Mesendoderm (in vitro differentiated cells): Measurements from ENCODE around the gene SLX4. TPM values are rescaled to one million over a fixed set of nuclear protein-coding genes. Genes with fewer than 3 reads are reported as not detected.
A peak's percentile ranks its signal among the peaks of the same experiment; 100 is the strongest.
"Not testable (repeated sequence)": the region's sequence is repeated elsewhere in the genome, so short reads cannot be mapped to it uniquely, and the experiment has no call there.

Experiments used
- DNase-seq: peaks from one replicate; pipeline ENCODE4 v3.0.0; 2013
- H2AK5ac ChIP-seq: 2 replicates; pipeline ENCODE4 v1.6.1; 2013; ENCODE audit warnings: low read length, inconsistent platforms
- H2BK120ac ChIP-seq: 2 replicates; pipeline ENCODE4 v1.6.1; 2013; ENCODE audit warnings: low read depth, mild to moderate bottlenecking, low read length, moderate library complexity, mixed read lengths
- H2BK15ac ChIP-seq: replicated peaks from 2 replicates; pipeline ENCODE4 v1.6.1; 2013; ENCODE audit warnings: low read depth, mild to moderate bottlenecking, moderate library complexity
- H2BK5ac ChIP-seq: 2 replicates; pipeline ENCODE4 v1.6.1; 2013; ENCODE audit warnings: low read length, inconsistent platforms
- H3K18ac ChIP-seq: 2 replicates; pipeline ENCODE4 v1.6.1; 2013; ENCODE audit warnings: mild to moderate bottlenecking, low read length, mixed read lengths
- H3K23ac ChIP-seq: one replicate; pipeline ENCODE4 v1.6.1; 2013; ENCODE audit warnings: low read length
- H3K27ac ChIP-seq: 2 replicates; pipeline ENCODE4 v1.5.1; 2013; ENCODE audit warnings: low read depth, mild to moderate bottlenecking, inconsistent platforms, low read length, moderate library complexity
- H3K27me3 ChIP-seq: 2 replicates; pipeline ENCODE4 v1.6.1; 2013; ENCODE audit warnings: low read length, control low read depth, mild to moderate bottlenecking, inconsistent platforms; ENCODE audit not compliant: insufficient read depth, poor library complexity
- H3K36me3 ChIP-seq: 2 replicates; pipeline ENCODE4 v1.6.1; 2013; ENCODE audit warnings: low read length, inconsistent platforms; ENCODE audit not compliant: control insufficient read depth, insufficient read depth
- H3K4ac ChIP-seq: one replicate; pipeline ENCODE4 v1.6.1; 2013; ENCODE audit warnings: low read depth, mild to moderate bottlenecking, low read length, moderate library complexity
- H3K4me1 ChIP-seq: 2 replicates; pipeline ENCODE4 v1.6.1; 2013; ENCODE audit warnings: low read depth, low read length, inconsistent platforms; ENCODE audit not compliant: control insufficient read depth
- H3K4me2 ChIP-seq: 2 replicates; pipeline ENCODE4 v1.6.1; 2013; ENCODE audit warnings: low read length
- H3K4me3 ChIP-seq: 2 replicates; pipeline ENCODE4 v1.5.1; 2013; ENCODE audit warnings: mild to moderate bottlenecking, low read length
- H3K56ac ChIP-seq: one replicate; pipeline ENCODE4 v1.6.1; 2013; ENCODE audit warnings: low read length
- H3K79me1 ChIP-seq: 2 replicates; pipeline ENCODE4 v1.6.1; 2013; ENCODE audit warnings: low read length, inconsistent platforms
- H3K79me2 ChIP-seq: 2 replicates; pipeline ENCODE4 v1.6.1; 2013; ENCODE audit warnings: mild to moderate bottlenecking, low read length; ENCODE audit not compliant: control insufficient read depth, insufficient read depth
- H3K9ac ChIP-seq: 2 replicates; pipeline ENCODE4 v1.6.1; 2013; ENCODE audit warnings: low read length, inconsistent platforms
- H4K5ac ChIP-seq: one replicate; pipeline ENCODE4 v1.6.1; 2013; ENCODE audit warnings: low read length
- H4K8ac ChIP-seq: one replicate; pipeline ENCODE4 v1.6.1; 2013; ENCODE audit warnings: low read depth, mild to moderate bottlenecking, control low read depth, low read length, moderate library complexity
- WGBS: extraction: QIAGEN DNeasy Blood & Tissue Kit; methylation state at CpG from one replicate; pipeline ENCODE4 v1.1.7; 2013; ENCODE audit warnings: low lambda C conversion rate, missing lambda C conversion rate; ENCODE audit not compliant: insufficient coverage; ENCODE audit errors: extremely low coverage; 5-methylcytosine and 5-hydroxymethylcytosine counted together
- polyA plus RNA-seq, 2 experiments: library from polyadenylated mRNA; stranded (reverse); fragments of 200-250 nt; gene quantifications; one replicate each; pipeline ENCODE4 v1.2.3, GENCODE V29; 2013

Gene SLX4, protein sequence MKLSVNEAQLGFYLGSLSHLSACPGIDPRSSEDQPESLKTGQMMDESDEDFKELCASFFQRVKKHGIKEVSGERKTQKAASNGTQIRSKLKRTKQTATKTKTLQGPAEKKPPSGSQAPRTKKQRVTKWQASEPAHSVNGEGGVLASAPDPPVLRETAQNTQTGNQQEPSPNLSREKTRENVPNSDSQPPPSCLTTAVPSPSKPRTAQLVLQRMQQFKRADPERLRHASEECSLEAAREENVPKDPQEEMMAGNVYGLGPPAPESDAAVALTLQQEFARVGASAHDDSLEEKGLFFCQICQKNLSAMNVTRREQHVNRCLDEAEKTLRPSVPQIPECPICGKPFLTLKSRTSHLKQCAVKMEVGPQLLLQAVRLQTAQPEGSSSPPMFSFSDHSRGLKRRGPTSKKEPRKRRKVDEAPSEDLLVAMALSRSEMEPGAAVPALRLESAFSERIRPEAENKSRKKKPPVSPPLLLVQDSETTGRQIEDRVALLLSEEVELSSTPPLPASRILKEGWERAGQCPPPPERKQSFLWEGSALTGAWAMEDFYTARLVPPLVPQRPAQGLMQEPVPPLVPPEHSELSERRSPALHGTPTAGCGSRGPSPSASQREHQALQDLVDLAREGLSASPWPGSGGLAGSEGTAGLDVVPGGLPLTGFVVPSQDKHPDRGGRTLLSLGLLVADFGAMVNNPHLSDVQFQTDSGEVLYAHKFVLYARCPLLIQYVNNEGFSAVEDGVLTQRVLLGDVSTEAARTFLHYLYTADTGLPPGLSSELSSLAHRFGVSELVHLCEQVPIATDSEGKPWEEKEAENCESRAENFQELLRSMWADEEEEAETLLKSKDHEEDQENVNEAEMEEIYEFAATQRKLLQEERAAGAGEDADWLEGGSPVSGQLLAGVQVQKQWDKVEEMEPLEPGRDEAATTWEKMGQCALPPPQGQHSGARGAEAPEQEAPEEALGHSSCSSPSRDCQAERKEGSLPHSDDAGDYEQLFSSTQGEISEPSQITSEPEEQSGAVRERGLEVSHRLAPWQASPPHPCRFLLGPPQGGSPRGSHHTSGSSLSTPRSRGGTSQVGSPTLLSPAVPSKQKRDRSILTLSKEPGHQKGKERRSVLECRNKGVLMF (N-terminal part only)
- polyA plus RNA-seq (2013, experiment 1 of 2): 4.6 TPM
- polyA plus RNA-seq (2013, experiment 2 of 2): 4.7 TPM

DNA sequence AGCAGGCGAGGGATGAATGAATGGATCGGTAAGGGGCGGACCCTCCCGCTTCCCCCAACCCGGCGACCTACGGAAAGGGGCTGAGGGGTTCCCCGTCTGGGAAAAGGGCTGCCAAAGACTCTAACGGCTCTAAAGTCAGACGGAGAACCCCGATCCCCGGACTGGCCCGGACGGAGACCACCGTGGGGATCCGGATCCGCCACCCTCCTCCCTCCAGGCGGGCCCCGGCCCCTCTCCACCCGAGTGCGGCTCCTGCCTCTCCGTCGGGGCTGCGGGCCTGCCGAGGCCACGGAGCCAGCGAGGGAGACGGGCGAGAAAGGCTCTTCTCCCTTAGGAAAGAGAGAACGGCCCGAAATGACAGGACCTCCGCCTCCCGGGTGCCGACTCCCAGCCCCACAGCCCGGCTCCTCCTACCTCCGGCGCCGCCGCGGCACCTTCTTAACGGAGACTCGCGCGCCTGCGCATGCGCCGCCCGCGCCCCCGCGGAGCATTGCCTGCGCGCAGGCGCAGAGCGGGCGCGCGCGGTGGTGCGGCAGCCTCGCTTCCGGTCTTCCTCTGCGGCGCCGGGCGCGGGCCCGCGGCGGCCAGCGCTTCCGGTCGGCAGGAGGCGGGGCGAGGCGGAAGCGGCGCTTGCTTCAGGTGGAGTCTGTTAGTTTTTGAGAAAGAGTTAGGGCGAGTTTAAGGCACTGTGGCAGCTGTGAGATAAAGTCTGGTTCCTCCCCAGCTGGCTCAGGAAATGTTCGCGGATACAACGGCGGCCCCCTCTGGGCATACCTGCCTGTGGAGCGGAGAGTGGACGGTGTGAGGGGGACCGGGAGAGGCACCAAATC, at the start of gene SLX4:
Gene SLX4 (minus strand): TSS at position 461 of the 830 bp plus-strand sequence. CDS start 2,642 bp downstream, outside the sequence.
- H2BK15ac ChIP-seq: no peak within 1 kb of the TSS
- H3K4me1 ChIP-seq: no peaks in the 10 kb centered on the region
- no CpG with 5 or more reads among the region's 86 CpGs for WGBS
- H2AK5ac ChIP-seq: peak within 1 kb of the TSS; percentile 38
- H3K79me1 ChIP-seq: peaks cover 9% of the 10 kb centered on the region
- H3K79me2 ChIP-seq: peaks cover 24% of the 10 kb centered on the region
- peak within 1 kb of the TSS; percentile 96 for H3K27ac ChIP-seq
- peak within 1 kb of the TSS; percentile 91 for H3K18ac ChIP-seq
- no peak within 1 kb of the TSS for H4K5ac ChIP-seq
- peak within 1 kb of the TSS; percentile 89 for H3K4me2 ChIP-seq
- DNase-seq: peak; percentile 96
- H3K4me3 ChIP-seq: peak within 1 kb of the TSS; percentile 96
- peak within 1 kb of the TSS; percentile 74 for H3K4ac ChIP-seq
- no peak within 1 kb of the TSS for H2BK120ac ChIP-seq
- no peaks in the 10 kb centered on the region for H3K36me3 ChIP-seq
- H3K27me3 ChIP-seq: no peaks in the 10 kb centered on the region
- H3K23ac ChIP-seq: peak within 1 kb of the TSS; percentile 9
- peak within 1 kb of the TSS; percentile 70 for H2BK5ac ChIP-seq
- H3K56ac ChIP-seq: peak within 1 kb of the TSS; percentile 98
- H4K8ac ChIP-seq: peak within 1 kb of the TSS; percentile 99
- peak within 1 kb of the TSS; percentile 99 for H3K9ac ChIP-seq

DNA sequence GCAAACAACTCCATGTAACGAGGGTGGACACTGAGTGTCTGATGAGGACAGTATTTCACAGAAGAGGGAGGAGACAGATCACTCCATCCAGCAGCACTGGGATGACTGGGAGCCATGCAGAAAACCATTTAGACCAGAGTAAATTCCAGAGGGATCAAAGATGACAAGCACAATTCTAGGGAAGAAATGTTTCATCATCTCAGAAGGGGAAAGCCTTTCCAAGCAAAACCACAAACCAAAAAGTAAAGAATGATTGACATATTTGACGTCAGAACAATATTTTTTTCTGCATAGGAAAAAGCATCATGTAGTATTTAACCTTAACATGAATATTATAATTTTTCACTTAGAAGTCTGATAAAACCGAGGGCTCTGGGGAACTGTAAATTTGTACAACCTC, 47.8 kb upstream of the SLX4 start:
- Histone ChIP-seq H3K23ac (no peak overlapping the region), H3K4ac (no peak overlapping the region), H2BK120ac (no peak overlapping the region), H3K4me3 (no peak overlapping the region), H3K56ac (no peak overlapping the region), H3K79me2 (no peaks in the 10 kb centered on the region), H3K27me3 (no peaks in the 10 kb centered on the region), H3K79me1 (no peaks in the 10 kb centered on the region), H3K4me1 (no peaks in the 10 kb centered on the region), H3K4me2 (no peak overlapping the region), H2AK5ac (no peak overlapping the region), H4K5ac (no peak overlapping the region), H3K9ac (no peak overlapping the region), H3K36me3 (peaks cover 18% of the 10 kb centered on the region), H3K27ac (no peak overlapping the region), H3K18ac (no peak overlapping the region), H4K8ac (no peak overlapping the region), H2BK5ac (no peak overlapping the region), H2BK15ac (no peak overlapping the region)
- no CpG with 5 or more reads among the region's 3 CpGs for WGBS
- no peak for DNase-seq

DNA sequence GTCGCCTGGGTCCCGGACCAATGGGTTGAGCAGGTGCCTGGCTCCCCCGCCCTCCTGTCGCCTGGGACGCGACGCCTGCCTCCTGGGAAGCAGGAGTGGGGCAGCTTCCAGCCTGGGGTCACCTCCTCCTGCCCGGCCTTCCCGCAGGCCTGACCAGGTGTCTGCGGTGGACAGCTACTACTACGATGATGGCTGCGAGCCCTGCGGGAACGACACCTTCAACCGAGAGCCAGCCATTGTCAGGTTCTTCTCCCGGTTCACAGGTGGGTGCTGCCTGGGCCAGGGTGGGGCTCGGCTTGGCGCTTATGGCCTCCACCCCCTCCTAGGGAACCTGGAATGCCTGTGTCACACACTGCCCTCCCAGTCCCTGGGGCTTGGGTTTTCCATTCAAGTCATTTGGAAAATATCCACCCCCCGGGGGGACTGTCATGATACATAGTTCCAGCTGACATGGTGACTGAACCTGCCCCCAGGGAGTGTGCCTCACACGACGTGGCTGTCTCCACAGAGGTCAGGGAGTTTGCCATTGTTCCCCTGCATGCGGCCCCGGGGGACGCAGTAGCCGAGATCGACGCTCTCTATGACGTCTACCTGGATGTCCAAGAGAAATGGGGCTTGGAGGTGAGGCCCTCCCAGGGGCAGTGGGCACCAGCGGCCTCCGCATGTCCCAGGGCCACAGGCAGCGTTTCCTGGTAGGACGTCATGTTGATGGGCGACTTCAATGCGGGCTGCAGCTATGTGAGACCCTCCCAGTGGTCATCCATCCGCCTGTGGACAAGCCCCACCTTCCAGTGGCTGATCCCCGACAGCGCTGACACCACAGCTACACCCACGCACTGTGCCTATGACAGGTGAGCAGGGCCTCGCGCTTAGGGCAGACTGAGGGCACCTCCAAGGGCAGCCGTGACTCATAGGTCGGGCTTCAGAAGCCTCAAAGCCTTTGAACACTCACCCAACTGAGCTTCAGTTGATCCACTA, 45.4 kb upstream of the SLX4 start:
- Histone ChIP-seq H2BK120ac (no peak overlapping the region), H3K23ac (no peak overlapping the region), H3K56ac (no peak overlapping the region), H2BK5ac (no peak overlapping the region), H3K18ac (no peak overlapping the region), H3K79me1 (no peaks in the 10 kb centered on the region), H4K8ac (no peak overlapping the region), H2AK5ac (no peak overlapping the region), H3K27me3 (no peaks in the 10 kb centered on the region), H3K4me2 (no peak overlapping the region), H3K4ac (no peak overlapping the region), H3K27ac (no peak overlapping the region), H3K9ac (no peak overlapping the region), H3K4me3 (no peak overlapping the region), H2BK15ac (no peak overlapping the region), H4K5ac (no peak overlapping the region), H3K36me3 (peaks cover 17% of the 10 kb centered on the region), H3K79me2 (no peaks in the 10 kb centered on the region), H3K4me1 (no peaks in the 10 kb centered on the region)
- no peak for DNase-seq
- no CpG with 5 or more reads among the region's 42 CpGs for WGBS

DNA sequence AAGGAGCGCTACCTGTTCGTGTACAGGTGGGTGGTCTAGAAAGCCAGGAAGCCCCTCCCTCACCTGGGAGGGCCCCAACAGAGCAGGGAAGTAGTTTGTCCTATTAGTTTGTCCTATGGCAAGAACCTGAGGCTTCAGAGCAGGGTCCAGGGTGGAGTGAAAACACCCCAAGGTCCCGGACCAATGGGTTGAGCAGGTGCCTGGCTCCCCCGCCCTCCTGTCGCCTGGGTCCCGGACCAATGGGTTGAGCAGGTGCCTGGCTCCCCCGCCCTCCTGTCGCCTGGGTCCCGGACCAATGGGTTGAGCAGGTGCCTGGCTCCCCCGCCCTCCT, 44.7 kb upstream of the SLX4 start:
- H4K5ac ChIP-seq, DNase-seq, H3K4me1 ChIP-seq, H3K27me3 ChIP-seq, H3K56ac ChIP-seq, H3K79me2 ChIP-seq, H3K4me2 ChIP-seq, H4K8ac ChIP-seq, H3K23ac ChIP-seq, H2AK5ac ChIP-seq, H3K18ac ChIP-seq, H3K79me1 ChIP-seq, H3K4ac ChIP-seq, H3K9ac ChIP-seq, H3K27ac ChIP-seq, H2BK120ac ChIP-seq, H2BK15ac ChIP-seq, H3K4me3 ChIP-seq, H2BK5ac ChIP-seq: not testable (repeated sequence)
- no CpG with 5 or more reads among the region's 10 CpGs for WGBS
- H3K36me3 ChIP-seq: peaks cover 13% of the 10 kb centered on the region
